SK-N-SH treated with all-trans-retinoic acid at 6 μM for 48 hours (cell line): Measurements from ENCODE around the gene DDTL.
"Not testable (repeated sequence)": the region's sequence is repeated elsewhere in the genome, so short reads cannot be mapped to it uniquely, and the experiment has no call there.

ENCODE experiments used
- ARNTL ChIP-seq: fragments of 450-650 bp; formaldehyde crosslinking; IDR thresholded peaks from 2 replicates; pipeline ENCODE4 v1.5.0; 2020; ENCODE audit warnings: low read depth, mild to moderate bottlenecking, moderate library complexity, borderline replicate concordance
- BACH2 ChIP-seq: fragments of 250-450 bp; sonication (Bioruptor Pico); IDR thresholded peaks from 2 replicates; pipeline ENCODE4 v1.9.0; 2021; ENCODE audit warnings: mild to moderate bottlenecking, borderline replicate concordance
- CREB5 ChIP-seq: fragments of 250-450 bp; sonication (Bioruptor Pico); IDR thresholded peaks from 2 replicates; pipeline ENCODE4 v1.5.1; 2020; ENCODE audit warnings: low read depth, mild to moderate bottlenecking, moderate library complexity
- GLIS3 ChIP-seq: fragments of 250-450 bp; sonication (Bioruptor Pico); IDR thresholded peaks from 2 replicates; pipeline ENCODE4 v1.5.0; 2020; ENCODE audit warnings: mild to moderate bottlenecking, moderate library complexity
- POU6F1 ChIP-seq: fragments of 250-450 bp; sonication (Bioruptor Pico); IDR thresholded peaks from 2 replicates; pipeline ENCODE4 v1.8.0; 2021; ENCODE audit warnings: low read depth, mild to moderate bottlenecking, moderate library complexity, borderline replicate concordance
- RARB ChIP-seq: fragments of 250-450 bp; sonication (Bioruptor Pico); IDR thresholded peaks from 2 replicates; pipeline ENCODE4 v1.8.0; 2021; ENCODE audit warnings: mild to moderate bottlenecking, moderate library complexity
- TOX ChIP-seq: fragments of 250-450 bp; sonication (Bioruptor Pico); IDR thresholded peaks from 2 replicates; pipeline ENCODE4 v1.8.0; 2021; ENCODE audit warnings: mild to moderate bottlenecking, moderate library complexity, borderline replicate concordance
- TSHZ2 ChIP-seq: fragments of 250-450 bp; sonication (Bioruptor Pico); IDR thresholded peaks from 2 replicates; pipeline ENCODE4 v1.5.0; 2020; ENCODE audit warnings: mild to moderate bottlenecking, moderate library complexity
- ZFP30 ChIP-seq: fragments of 450-650 bp; formaldehyde crosslinking; IDR thresholded peaks from 2 replicates; pipeline ENCODE4 v1.5.0; 2022; ENCODE audit warnings: mild to moderate bottlenecking, moderate library complexity
- ZNF565 ChIP-seq: fragments of 450-650 bp; formaldehyde crosslinking; conservative IDR thresholded peaks from 2 replicates; pipeline ENCODE4 v1.5.0; 2020; ENCODE audit warnings: low read depth, mild to moderate bottlenecking, moderate library complexity
- ZNF8 ChIP-seq: fragments of 450-650 bp; formaldehyde crosslinking; IDR thresholded peaks from 2 replicates; pipeline ENCODE4 v1.5.0; 2020; ENCODE audit warnings: mild to moderate bottlenecking, moderate library complexity

GRCh38 chr22:23971927-23972326 is 5.2 kb downstream of the DDTL start:
- not testable (repeated sequence) for TF ChIP-seq ARNTL (CRISPR knock-in tag); ZNF8 (CRISPR knock-in tag); RARB (CRISPR knock-in tag); ZNF565; ZFP30 (CRISPR knock-in tag); POU6F1 (CRISPR knock-in tag); CREB5; TOX (CRISPR knock-in tag); GLIS3 (CRISPR knock-in tag); TSHZ2; BACH2
